Aorta (tissue), 5 donors: ENCODE measurements around the gene CDC42SE2. TPM values are rescaled to one million over a fixed set of nuclear protein-coding genes. Genes with fewer than 3 reads are reported as not detected.

ENCODE experiments used
- ATAC-seq: fragments of 200-7000 bp; cut with Tn5 transposase; one replicate; pipeline ENCODE4 v1.9.1; 2022; ENCODE audit warnings: moderate library complexity; ENCODE audit not compliant: low FRiP score
- DNase-seq, 2 donors: peaks; one replicate each; pipeline ENCODE4 v3.0.0-alpha.2; 2020
- H3K27ac ChIP-seq, 2 donors: one replicate each; pipeline ENCODE4 v1.5.1; 2013; ENCODE audit warnings: low read length in 2 of 2, mild to moderate bottlenecking in 2 of 2, moderate library complexity in 2 of 2, control low read depth in 1 of 2, inconsistent platforms in 1 of 2, low read depth in 1 of 2
- H3K27me3 ChIP-seq, 2 donors: one replicate each; pipeline ENCODE4 v1.6.1; 2013; ENCODE audit warnings: control low read depth in 1 of 2, low read length in 1 of 2, mild to moderate bottlenecking in 1 of 2, moderate library complexity in 1 of 2; ENCODE audit not compliant: insufficient read depth in 2 of 2, control insufficient read depth in 1 of 2
- H3K36me3 ChIP-seq, 2 donors: one replicate each; pipeline ENCODE4 v1.6.1; 2013; ENCODE audit warnings: control low read depth in 1 of 2, low read length in 1 of 2, mild to moderate bottlenecking in 1 of 2; ENCODE audit not compliant: insufficient read depth in 2 of 2, control insufficient read depth in 1 of 2
- H3K4me1 ChIP-seq, 2 donors: one replicate each; pipeline ENCODE4 v1.6.1; 2013; ENCODE audit warnings: low read length in 2 of 2, control low read depth in 1 of 2, mild to moderate bottlenecking in 1 of 2, moderate library complexity in 1 of 2; ENCODE audit not compliant: insufficient read depth in 2 of 2, control insufficient read depth in 1 of 2
- H3K4me3 ChIP-seq, 2 donors: one replicate each; pipeline ENCODE4 v1.5.1; 2013; ENCODE audit warnings: low read length in 2 of 2, control low read depth in 1 of 2, mild to moderate bottlenecking in 1 of 2
- H3K9me3 ChIP-seq: one replicate; pipeline ENCODE4 v1.6.1; 2013; ENCODE audit warnings: mild to moderate bottlenecking, low read length; ENCODE audit not compliant: control insufficient read depth
- WGBS, 2 donors: extraction: QIAGEN DNeasy Blood & Tissue Kit; methylation state at CpG; one replicate each; pipeline ENCODE4 v1.1.7; 2013; 5-methylcytosine and 5-hydroxymethylcytosine counted together
- intact Hi-C, 2 donors: fragments of 100-400 bp; cut with DNase I; formaldehyde crosslinking; loops; one replicate each; pipeline versions ENCODE4 v1.14.2 to v1.15.0; 2022
- polyA plus RNA-seq, 2 donors: library from polyadenylated mRNA; stranded (reverse); fragments of 200-250 nt; gene quantifications; one replicate each; pipeline ENCODE4 v1.2.3, GENCODE V29; 2013
- total RNA-seq, 2 donors: library from RNA; stranded (reverse); fragmentation: NEBNext Ultra II Directional; extraction: Animal tissue kit (Norgen Biotek cat#: 25700); gene quantifications; one replicate each; pipeline ENCODE4 v1.2.1, GENCODE V29; 2021
- donor health status: healthy with polysubstance abuse.
- donor health status: Bipolar disorder and iron deficiency.
- donor health status: DM: no; HTN: no; CAD: no.
- donor health status: DM: no; HTN: no; CAD: no.
- donor health status: DM: yes; HTN: yes; CAD: no.

Gene CDC42SE2
- total and polyA plus RNA-seq, 4 donors, result 12.1 to 30.2 (median 23.0) TPM

DNA sequence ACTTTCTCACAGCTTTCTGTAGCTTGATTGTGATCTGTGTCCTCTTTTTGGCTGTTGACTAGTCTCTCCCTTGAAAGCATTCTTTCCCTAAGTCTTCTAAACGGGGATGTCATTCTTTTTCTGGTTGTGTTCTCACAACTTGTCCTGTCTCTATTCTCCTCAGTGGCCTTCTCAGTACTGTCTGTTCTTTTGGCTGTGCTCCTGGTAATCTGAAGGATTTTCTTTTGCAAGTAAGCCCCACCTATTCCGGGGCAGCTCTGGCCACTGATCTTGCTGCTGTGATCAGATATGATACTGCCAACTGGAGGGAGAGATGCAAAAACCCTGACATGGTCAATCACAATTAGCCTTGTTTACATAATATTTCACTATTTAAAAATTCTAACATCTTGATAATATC, 172.2 kb downstream of the CDC42SE2 start:
- H3K9me3 ChIP-seq, result no peaks in the 10 kb centered on the region
- ATAC-seq (no peak), DNase-seq (no peak)
- 34 to 39% methylated on average over 2 of the region's 2 CpGs for WGBS, 2 donors
- peaks cover 3 to 8% of the 10 kb centered on the region in 2 donors for H3K36me3 ChIP-seq
- no peaks in the 10 kb centered on the region for H3K27me3 ChIP-seq
- intact Hi-C loops, result no loop called here
- no peak overlapping the region for H3K4me3 ChIP-seq
- H3K27ac ChIP-seq, result no peak overlapping the region
- H3K4me1 ChIP-seq, result no peaks in the 10 kb centered on the region

DNA sequence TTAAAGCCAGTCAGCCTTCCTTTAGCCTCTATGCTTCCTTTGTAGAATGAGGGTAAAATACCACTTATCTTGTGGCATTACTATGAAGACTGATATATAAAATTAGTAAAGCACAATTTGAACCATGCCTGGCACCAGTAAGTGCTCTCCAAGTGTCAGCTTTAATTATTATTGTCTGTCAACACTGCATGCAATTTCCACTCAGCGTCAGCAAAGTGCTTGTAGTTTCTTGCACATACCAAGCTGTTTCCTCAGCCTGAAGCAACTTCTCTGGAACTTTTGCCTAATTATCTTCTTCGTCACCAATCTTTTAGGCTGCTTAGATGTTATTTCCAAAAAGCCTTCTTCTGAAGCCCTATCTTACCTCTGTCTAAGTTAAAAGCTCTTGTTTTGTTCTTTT, 177.3 kb downstream of the CDC42SE2 start:
- intact Hi-C loops, result no loop called here
- H3K27ac ChIP-seq, result no peak overlapping the region
- ATAC-seq, result no peak
- peaks cover 3 to 8% of the 10 kb centered on the region in 2 donors for H3K36me3 ChIP-seq
- 87 to 89% methylated on average over 2 of the region's 2 CpGs for WGBS, 2 donors
- no peaks in the 10 kb centered on the region for H3K9me3 ChIP-seq
- no peak overlapping the region for H3K4me3 ChIP-seq
- H3K4me1 ChIP-seq, result no peaks in the 10 kb centered on the region
- no peak for DNase-seq
- H3K27me3 ChIP-seq, result no peaks in the 10 kb centered on the region

Other genes with a start within 250 kb of the CDC42SE2 start
- gene HINT1, start 98.8 kb upstream of the CDC42SE2 start, total RNA-seq, result 100 to 1,000 TPM; 107 to 133 TPM
- 100 to 1,000 TPM; 217 to 436 TPM for gene HINT1, start 98.8 kb upstream of the CDC42SE2 start, polyA plus RNA-seq
- gene LYRM7, start 93.1 kb upstream of the CDC42SE2 start, total RNA-seq, result 10 to 100 TPM in 1 of 2 donors, 1 to 10 TPM in 1; 7.1 to 12.0 TPM
- gene LYRM7, start 93.1 kb upstream of the CDC42SE2 start, polyA plus RNA-seq, result 1 to 10 TPM; 4.5 to 5.1 TPM